Stimulated activated CD4-positive, alpha-beta T cell treated with anti-CD3 and anti-CD28 coated beads, Interleukin-2, amount 100 ng/mL, for 24 hours (primary cell): ENCODE results near the gene HDAC7.

Experiments used
- DNase-seq, 2 donors: peaks; one replicate each; pipeline ENCODE4 v3.0.0-alpha.2; 2020

Gene HDAC7

GRCh38 chr12:47819896-47820630 is at the start of gene HDAC7:
Gene HDAC7 (minus strand): TSS chr12:47819903. CDS start chr12:47819785, 118 bp downstream.
- peak; percentile 77 to 80 for DNase-seq

GRCh38 chr12:47868552-47869031 is 48.9 kb upstream of the HDAC7 start:
- no peak for DNase-seq

GRCh38 chr12:47868041-47868440 is 48.3 kb upstream of the HDAC7 start:
- no peak for DNase-seq

GRCh38 chr12:47867495-47867941 is 47.8 kb upstream of the HDAC7 start:
- DNase-seq, result peak in 1 of 2 donors; percentile 68

GRCh38 chr12:47864646-47865235 is 45.0 kb upstream of the HDAC7 start:
- DNase-seq, result no peak

GRCh38 chr12:47863985-47864384 is 44.3 kb upstream of the HDAC7 start:
- no peak for DNase-seq

GRCh38 chr12:47863467-47863866 is 43.8 kb upstream of the HDAC7 start:
- DNase-seq, result no peak

GRCh38 chr12:47862881-47863280 is 43.2 kb upstream of the HDAC7 start:
- DNase-seq, result no peak

- no peak for DNase-seq
Measured at GRCh38 chr12:47862167-47862750, 42.6 kb upstream of the HDAC7 start.

GRCh38 chr12:47860873-47861272 is 41.2 kb upstream of the HDAC7 start:
- no peak for DNase-seq

GRCh38 chr12:47860279-47860841 is 40.7 kb upstream of the HDAC7 start:
- DNase-seq, result peak; percentile 47 to 57

- DNase-seq, result no peak
Measured at GRCh38 chr12:47858511-47859266, 39.0 kb upstream of the HDAC7 start.

- DNase-seq, result no peak
Measured at GRCh38 chr12:47856721-47857575, 37.2 kb upstream of the HDAC7 start.

GRCh38 chr12:47856094-47856493 is 36.4 kb upstream of the HDAC7 start:
- DNase-seq, result no peak

- no peak for DNase-seq
Measured at GRCh38 chr12:47855502-47855901, 35.8 kb upstream of the HDAC7 start.

GRCh38 chr12:47854531-47854930 is 34.8 kb upstream of the HDAC7 start:
- DNase-seq, result no peak

GRCh38 chr12:47852096-47852571 is 32.4 kb upstream of the HDAC7 start:
- no peak for DNase-seq

GRCh38 chr12:47851303-47851952 is 31.7 kb upstream of the HDAC7 start:
- no peak for DNase-seq

GRCh38 chr12:47850153-47851084 is 30.7 kb upstream of the HDAC7 start:
- no peak for DNase-seq

GRCh38 chr12:47849261-47849660 is 29.6 kb upstream of the HDAC7 start:
- DNase-seq, result no peak
